ENCODE measurements around the gene TRAF2.

DNA sequence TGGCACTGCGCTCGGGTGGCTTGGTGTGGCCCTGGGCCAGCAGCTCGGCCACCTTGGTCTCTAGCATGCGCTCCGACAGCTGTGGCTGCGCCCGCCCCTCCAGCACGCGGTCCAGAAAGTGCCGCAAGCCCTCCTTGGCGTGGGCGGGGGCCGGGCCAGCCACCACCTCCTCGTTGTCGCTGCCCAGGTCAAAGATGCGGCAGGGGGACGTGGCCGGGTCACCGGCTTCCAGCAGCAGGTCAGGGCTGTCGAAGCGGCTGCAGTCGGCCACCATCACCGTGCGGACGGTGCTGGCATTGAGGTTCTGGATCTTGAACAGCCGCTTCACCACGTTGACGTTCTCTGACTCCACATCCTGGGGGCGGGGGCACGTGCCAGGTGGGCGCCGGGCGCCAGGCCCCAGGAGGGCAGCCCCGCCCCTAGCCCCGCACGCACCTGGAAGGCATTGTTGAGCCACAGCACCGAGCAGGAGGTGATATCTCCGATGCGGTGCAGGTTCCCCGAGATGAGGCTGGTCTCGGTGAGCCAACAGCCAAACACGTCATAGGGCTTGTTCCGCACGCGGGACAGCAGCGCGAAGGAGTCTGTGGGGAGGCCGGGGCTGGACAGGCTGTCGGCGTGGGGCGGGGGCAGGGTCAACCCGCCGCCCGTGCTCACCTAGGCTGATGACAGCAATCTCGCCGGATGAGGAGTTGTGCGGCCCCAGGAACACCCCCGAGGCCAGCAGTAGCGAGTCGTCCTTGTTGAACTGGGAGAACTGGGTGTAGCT is 56.0 kb downstream of the TRAF2 start:
- TF ChIP-seq EZH2 (IDR thresholded peaks at IDR 0.05; ENCODE audit: low read length, unreplicated experiment) (no peak), CTCF (conservative IDR thresholded peaks at IDR 0.05; ENCODE audit: low read depth, low read length) (no peak)

Measured in PC-3 (cell line).